ENCODE results near the gene C1orf174. TPM values are rescaled to one million over a fixed set of nuclear protein-coding genes. Genes with fewer than 3 reads are reported as not detected.

C1orf174 gene
- total and polyA plus RNA-seq, 2 of the 13 experiments (the other 11 are each of a cell fraction or from before 2014, with no cell fraction given), result 21.6 to 31.4 TPM

- TF ChIP-seq, protein P1, sequence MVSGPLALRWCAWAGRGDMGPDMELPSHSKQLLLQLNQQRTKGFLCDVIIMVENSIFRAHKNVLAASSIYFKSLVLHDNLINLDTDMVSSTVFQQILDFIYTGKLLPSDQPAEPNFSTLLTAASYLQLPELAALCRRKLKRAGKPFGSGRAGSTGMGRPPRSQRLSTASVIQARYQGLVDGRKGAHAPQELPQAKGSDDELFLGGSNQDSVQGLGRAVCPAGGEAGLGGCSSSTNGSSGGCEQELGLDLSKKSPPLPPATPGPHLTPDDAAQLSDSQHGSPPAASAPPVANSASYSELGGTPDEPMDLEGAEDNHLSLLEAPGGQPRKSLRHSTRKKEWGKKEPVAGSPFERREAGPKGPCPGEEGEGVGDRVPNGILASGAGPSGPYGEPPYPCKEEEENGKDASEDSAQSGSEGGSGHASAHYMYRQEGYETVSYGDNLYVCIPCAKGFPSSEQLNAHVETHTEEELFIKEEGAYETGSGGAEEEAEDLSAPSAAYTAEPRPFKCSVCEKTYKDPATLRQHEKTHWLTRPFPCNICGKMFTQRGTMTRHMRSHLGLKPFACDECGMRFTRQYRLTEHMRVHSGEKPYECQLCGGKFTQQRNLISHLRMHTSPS (CRISPR knock-in tag; IDR thresholded peaks at IDR 0.05; ENCODE audit: low read depth), result no peak
- TF ChIP-seq ZNF446 (CRISPR knock-in tag; IDR thresholded peaks at IDR 0.05) (0 out of 2 replicates have a peak, but pooled peaks have one; percentile 35), ZFP82 (CRISPR knock-in tag; IDR thresholded peaks at IDR 0.05; ENCODE audit: borderline replicate concordance) (no peak), ZNF326 (CRISPR knock-in tag; IDR thresholded peaks at IDR 0.05; ENCODE audit: borderline replicate concordance) (no peak), FOXA3 (CRISPR knock-in tag; IDR thresholded peaks at IDR 0.05) (no peak), TERF1 (CRISPR knock-in tag; IDR thresholded peaks at IDR 0.05) (no peak), ZMAT3 (CRISPR knock-in tag; conservative IDR thresholded peaks at IDR 0.05) (no peak; the same call in 1 of the 2 replicates), EHMT2 (IDR thresholded peaks at IDR 0.05; ENCODE audit: borderline replicate concordance, low read depth, low read length) (peak; percentile 61; the same call in 1 of the 2 replicates), HOXA7 (CRISPR knock-in tag; IDR thresholded peaks at IDR 0.05) (no peak), ARID5B (CRISPR knock-in tag; IDR thresholded peaks at IDR 0.05) (no peak; the same call in 1 of the 2 replicates), GABPA (IDR thresholded peaks at IDR 0.05; ENCODE audit: low read depth, low read length) (no peak), GABPA (CRISPR knock-in tag; IDR thresholded peaks at IDR 0.05; ENCODE audit: low read depth) (peak; percentile 80), TRIM24 (CRISPR knock-in tag; IDR thresholded peaks at IDR 0.05) (no peak), REXO4 (CRISPR knock-in tag; IDR thresholded peaks at IDR 0.05; ENCODE audit: borderline replicate concordance) (no peak)
- TF ChIP-seq, protein P2, sequence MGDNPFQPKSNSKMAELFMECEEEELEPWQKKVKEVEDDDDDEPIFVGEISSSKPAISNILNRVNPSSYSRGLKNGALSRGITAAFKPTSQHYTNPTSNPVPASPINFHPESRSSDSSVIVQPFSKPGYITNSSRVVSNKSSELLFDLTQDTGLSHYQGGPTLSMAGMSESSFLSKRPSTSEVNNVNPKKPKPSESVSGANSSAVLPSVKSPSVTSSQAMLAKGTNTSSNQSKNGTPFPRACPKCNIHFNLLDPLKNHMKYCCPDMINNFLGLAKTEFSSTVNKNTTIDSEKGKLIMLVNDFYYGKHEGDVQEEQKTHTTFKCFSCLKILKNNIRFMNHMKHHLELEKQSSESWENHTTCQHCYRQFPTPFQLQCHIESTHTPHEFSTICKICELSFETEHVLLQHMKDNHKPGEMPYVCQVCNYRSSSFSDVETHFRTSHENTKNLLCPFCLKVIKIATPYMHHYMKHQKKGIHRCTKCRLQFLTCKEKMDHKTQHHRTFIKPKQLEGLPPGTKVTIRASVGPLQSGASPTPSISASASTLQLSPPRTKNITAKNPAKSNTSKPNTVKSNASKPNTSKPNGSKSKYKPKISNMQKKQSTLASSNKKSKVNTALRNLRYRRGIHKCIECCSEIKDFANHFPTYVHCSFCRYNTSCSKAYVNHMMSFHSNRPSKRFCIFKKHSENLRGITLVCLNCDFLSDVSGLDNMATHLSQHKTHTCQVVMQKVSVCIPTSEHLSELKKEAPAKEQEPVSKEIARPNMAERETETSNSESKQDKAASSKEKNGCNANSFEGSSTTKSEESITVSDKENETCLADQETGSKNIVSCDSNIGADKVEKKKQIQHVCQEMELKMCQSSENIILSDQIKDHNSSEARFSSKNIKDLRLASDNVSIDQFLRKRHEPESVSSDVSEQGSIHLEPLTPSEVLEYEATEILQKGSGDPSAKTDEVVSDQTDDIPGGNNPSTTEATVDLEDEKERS (CRISPR knock-in tag; IDR thresholded peaks at IDR 0.05), result no peak
Measured at GRCh38 chr1:3900150-3900968, at the start of gene C1orf174 (continued).
